Liver (tissue), 2 donors: ENCODE measurements around the gene SDR9C7.

Experiments used
- SP1 ChIP-seq: IDR thresholded peaks from 2 replicates; pipeline ENCODE4 v1.6.1; 2018; ENCODE audit warnings: antibody characterized with exemption, mild to moderate bottlenecking
- ZBTB33 ChIP-seq: IDR thresholded peaks from 2 replicates; pipeline ENCODE4 v1.6.1; 2016; ENCODE audit warnings: antibody characterized with exemption
- donor health status: healthy.

DNA sequence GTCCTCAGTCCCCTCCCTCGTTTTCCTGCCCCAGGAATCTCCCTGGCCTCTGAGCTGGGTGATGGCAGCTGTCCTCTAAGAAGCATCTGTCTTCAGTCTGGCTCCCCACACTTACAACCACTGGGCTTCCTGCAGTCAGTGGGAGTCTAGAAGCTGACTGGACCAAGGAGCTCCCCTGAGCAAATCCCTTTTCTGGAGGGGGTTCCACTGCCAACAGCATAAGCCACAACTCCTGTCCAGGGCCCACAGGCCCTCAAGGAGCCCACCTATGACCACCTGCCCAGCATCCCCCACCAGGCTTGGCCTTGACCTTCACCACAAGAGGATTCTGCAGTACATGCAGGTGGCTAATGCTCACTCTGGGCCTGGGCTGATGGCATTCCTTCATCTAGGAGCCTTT, 19.1 kb upstream of the SDR9C7 start:
- TF ChIP-seq ZBTB33 (no peak), SP1 (no peak)
